GM21619 (cell line): Measurements from ENCODE around the gene WASHC3.
"Not testable (repeated sequence)": the region's sequence is repeated elsewhere in the genome, so short reads cannot be mapped to it uniquely, and the experiment has no call there.

Source experiments
- ATAC-seq: cut with Tn5 transposase; IDR thresholded peaks from one replicate; pipeline ENCODE4 v1.9.1; 2021; ENCODE audit not compliant: unreplicated experiment

Gene WASHC3

DNA sequence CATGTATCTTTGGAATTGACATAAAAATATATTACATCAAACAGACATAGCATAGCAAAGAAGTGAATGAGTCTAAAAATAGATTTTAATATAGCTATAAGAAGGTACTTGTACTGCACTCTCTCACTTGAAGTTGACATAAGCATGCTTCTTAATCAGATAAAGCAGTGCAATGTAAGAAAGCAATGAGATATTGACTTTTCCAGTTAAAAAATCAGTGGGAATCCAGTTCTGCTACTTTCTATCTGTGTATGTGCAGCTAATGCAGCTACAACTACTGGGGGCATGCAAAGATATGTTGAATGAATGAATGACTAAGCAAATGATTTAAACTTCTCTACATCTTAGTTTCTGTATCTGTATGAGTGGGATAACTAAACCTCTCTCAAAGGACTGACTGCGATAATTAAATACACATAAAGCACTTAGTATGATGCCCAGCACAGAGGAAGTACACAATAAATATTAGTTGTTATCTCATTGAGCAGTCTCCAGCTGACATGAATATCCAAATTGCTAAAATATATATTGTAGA, 10.3 kb downstream of the WASHC3 start:
- ATAC-seq, result no peak

DNA sequence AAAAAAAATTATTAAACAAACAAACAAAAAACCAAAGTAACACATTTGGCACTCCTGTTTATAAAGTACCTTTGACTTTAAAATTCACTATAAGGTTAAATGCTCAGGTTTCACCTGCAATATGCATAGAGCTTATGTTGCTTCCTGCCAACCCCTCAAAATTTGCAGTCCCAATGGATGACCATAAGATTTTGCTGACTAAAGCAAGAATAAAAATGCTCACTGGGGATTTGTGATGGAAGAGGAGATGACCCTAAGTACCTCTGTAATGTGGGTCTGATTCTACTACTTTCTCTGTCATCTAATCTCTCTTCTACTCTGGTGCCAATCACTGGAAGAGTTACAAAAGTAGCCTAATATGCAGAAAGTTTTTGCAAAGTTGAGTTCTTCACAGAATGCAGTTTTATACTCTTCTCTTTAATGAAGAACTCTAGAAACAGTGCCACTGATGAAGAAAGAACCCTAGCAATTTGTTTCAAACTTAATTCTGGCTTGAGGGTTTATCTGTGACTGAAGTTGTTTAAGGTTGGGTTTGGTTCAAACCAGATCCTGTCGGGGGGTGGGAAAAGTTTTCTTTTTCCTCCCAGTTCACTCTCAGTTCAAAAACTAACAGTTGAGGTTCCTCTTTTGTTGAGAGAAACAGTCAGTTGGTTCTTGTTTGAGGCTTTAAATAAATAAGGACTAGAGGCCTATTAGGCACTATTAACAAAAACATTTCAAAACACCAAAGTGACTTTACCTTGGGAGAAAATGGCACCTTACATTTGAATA, 10.9 kb downstream of the WASHC3 start:
- no peak for ATAC-seq

DNA sequence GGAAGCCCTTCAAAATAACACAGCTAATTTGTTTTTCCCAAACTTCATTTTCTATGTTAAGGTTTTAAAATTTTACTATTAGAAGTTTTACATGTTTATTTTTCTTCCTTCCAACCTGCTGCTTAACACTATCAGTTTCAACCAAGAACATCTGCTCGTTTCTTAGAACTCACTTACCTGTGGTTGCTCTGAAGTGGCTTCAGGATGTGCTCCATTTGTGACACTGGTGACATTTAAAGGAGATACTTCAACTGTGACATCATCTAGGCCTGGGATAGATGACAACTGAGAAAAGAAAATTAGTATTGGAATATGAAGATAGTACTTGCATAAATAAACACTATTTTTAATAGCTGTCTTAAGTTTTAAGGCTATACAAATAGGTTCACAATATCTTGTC, 17.9 kb downstream of the WASHC3 start:
- ATAC-seq, result peak; percentile 86

DNA sequence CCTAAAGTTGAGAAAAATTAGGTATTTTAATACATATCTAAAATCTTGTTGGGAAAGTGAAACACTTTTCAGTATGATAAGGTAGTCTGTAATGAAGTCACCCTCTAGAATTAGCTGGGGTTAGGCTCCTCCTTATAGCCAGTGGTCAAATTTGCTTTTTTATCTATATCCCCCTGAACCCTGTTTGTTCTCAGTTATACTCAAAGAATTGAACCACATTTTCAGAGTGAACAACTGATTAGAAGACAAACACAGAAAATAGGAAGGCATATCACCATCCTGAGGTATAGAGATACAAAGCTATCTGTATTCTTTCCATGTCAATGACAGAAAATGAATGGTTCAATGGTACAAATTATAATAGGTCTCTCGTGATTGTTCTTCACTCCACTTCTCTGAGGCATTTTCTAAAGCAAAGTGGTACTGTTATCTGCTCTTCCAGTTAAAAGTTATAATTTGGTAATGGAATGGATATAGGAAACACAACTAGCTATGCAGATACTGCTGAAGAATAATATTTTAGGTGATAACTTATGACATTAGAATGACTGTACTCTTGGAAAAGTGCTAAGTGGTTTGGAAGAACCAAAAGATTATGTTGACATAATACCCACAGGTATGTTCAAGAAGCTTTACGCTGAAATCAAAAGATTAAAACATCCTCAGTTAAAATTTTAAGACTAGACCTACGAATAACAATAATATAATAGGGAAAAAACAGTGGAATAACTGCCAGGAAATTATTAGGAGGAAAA, 27.6 kb downstream of the WASHC3 start:
- ATAC-seq, result no peak

DNA sequence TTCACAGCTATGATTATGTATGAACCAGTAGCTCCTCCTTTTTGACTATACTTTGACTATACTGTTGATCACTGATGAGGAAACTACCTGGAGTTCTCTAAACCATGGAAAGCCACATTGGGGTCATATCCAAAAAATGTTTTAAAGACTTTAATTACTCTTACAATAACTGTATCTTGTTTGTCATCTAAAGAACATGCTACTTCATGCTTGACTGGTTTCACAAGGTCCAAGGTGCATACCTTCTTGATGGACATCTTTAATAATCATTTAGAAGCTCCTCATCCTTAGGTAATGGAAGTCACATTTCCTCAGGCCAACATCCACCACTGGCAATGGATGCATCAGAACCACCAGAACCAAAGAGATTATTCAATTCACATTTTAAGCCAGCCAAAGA, 29.9 kb downstream of the WASHC3 start:
- ATAC-seq, result no peak

DNA sequence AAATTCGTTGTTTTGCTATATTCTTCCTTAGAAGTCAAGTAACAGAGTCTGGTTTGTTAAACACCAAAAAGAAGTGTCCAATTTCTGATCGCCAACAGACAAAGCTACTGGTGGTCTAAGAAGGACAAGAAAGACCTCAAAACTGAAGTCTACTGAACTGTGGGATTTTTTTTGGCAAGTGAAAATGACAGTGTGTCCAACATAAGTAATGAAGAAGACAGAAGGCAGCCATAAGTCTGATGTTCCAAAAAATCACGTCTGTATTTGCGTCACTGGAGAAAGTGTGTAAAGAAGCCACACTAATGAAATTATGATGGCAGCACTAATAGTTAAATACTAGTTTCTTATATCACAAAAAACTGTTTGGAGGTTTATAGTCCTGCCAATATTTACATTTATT, 32.6 kb downstream of the WASHC3 start:
- no peak for ATAC-seq

DNA sequence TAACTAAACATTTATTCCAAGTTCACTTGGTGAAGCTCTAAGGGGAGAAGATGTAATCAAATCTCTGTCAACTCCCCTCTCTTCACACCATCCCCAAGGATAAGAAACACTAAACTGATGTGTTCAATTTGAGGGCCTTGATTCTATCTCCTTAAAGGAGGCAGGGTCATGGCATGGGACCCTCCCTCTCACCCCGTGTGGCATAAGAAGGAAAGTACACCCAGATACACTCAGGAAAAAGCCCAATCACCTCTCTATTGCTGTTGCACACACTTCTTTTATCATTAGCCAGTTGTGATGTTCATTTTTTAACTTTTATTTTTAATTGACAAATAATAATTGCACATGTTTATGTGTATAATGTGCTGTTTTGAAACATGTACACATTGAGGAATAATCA, 35.1 kb downstream of the WASHC3 start:
- ATAC-seq, result no peak

DNA sequence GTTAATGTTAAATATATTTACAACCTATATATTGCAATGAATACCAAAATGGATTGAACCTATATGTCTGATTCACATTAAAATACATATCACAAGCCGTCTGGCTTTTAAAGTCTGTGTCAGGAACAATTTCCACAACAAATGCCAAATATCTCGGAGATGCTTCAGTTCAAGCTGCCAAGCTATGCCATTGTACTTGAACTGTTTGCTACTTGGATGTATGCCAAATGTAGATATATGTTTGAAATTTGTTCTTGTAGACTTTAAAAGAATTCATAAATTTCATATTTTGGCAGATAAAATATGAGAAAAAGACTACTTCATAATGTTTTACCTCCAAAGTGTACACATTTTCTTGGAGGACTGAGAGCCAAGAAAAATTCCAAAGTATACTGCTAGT, 37.0 kb downstream of the WASHC3 start:
- no peak for ATAC-seq

DNA sequence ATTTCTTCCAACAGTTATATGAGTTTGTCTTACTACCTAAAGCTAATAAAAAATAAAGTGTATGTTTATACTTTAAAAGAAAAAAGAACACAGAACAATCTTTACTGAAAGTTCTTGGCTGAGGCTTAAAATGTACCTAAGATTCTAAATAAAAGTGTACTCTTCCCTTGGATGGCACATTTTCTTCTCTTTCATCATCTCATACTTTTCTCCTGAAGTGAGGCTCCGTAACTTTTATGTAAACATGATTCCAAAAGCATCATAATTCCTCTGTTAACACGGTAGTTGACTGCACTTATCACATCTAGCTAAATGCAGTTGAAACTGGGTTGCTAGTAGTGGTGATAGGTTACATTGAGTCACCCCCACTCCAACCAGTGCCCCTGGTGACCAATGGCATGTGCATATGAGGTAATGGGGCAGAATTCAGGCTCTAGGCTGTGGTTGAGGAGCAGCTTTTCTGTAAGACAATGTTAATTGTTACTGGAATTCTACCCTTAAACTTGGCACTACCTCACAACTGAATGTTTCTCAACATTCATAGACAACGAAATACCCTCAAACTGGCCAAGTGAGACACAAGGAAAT, 38.4 kb downstream of the WASHC3 start:
- ATAC-seq, result no peak

DNA sequence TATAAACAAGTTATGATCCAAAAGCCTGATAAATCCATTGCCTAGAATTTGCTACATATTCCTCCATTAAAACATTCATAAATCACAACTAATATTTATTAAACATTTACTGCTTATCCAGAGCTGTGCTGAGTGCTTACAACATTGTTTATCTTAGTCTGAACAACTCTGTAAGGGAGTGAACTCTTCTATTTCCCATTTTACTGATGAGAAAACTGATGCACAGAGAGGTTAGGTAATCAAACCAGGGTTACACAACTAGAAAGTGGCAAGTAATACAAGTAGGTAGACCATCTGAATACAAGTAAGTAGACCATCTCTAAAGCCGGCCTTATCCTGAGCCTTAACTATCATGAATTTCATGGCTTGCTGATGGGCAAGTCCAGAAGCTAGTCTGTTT, 39.5 kb downstream of the WASHC3 start:
- ATAC-seq, result no peak

DNA sequence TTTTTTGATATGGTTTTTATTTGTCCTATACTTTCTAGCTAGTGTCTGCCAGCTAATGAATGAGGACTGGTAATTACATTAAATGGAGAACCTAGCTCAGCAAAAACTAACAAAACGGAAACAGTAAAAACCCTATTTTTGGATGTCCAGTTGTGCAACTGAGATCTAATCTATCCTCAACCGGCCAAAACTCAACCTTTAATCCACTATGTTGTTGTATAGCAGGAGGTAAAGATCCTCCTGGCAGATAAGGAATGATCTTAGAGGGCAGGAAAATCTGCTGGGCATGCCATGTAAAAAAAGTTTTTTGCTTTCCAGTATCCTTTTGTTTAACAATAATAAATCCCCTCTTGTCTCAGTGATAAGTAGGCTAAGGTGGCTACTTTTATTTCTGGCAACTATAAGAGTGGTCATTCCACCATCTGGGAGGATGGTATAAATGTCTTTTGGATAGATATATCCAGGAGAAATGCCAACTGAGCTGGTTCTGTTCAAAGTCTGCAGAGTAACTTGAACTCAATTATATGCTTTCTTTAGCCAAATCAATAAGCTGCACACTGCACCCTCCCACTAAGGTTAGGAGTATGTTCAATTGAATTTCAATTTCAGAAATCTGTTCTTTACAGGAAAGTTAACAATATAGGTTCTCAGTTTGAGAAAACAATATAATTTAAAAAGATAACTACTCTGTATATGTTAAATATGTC, 40.1 kb downstream of the WASHC3 start:
- ATAC-seq, result no peak

DNA sequence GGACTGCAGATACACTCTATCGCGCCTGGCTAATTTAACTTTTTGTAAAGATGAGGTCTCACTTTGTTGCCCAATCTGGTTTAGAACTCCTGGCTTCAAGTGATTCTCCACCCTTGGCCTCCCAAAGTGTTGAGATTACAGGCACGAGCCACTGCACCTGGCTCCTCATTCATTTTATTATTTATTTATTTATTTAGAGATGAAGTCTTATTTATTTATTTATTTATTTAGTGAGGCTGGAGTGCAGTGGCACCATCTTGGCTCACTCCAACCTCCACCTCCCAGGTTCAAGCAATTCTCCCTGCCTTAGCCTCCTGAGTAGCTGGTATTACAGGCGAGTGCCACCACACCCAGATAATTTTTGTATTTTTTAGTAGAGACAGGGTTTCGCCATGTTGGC, 43.2 kb downstream of the WASHC3 start:
- ATAC-seq, result not testable (repeated sequence)

DNA sequence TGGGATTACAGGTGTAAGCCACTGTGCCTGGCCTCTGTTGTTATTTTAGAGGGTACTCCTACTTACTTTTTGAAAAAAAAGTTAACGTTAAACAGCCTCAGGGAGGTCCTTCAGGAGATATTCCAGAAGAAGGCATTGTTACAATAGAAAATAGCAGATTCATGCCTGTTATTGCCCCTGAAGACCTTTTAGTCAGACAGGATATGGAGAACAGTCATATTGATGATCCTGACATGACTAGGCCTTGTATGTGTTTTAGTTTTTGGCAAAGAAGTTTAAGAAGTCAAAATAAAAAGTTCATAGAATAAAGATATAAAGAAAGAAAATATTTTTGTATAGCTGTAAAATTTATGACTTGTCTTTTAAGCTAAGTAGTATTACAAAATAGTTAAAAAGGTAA, 45.3 kb downstream of the WASHC3 start:
- no peak for ATAC-seq

DNA sequence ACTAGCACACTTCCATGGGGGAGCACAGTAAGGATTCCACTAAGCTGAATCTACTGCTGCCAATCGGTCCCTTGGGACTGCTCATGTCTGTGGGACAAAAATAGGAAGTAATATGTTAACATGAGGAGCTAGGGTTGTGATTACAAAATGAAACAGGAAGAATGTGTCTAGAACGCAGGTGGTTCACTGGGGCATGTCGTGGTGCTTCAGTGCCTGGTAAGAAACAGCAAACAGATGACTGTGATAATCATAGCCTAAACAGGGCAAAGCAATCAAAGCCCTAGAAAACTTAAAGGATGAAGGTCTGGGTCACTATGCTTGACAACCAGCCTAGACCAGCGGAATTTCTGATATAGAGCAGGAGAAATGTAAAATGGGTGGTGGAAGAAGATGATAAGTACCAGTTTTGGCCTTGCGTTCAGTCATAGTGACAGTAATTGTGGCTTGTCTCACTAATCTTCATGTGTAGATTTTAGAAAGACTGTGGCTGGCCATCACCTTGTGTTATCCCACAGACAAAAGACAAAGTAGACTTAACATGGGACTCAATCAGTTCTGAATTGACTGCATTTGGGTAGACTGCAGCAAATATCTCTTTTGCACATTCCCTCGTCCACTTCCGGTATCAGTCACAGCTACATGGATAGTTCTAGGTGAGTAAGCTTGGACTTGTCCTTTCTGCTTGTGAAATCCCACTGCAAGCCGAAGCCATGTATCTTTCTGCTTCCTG, 51.4 kb downstream of the WASHC3 start:
- peak; percentile 90 for ATAC-seq

DNA sequence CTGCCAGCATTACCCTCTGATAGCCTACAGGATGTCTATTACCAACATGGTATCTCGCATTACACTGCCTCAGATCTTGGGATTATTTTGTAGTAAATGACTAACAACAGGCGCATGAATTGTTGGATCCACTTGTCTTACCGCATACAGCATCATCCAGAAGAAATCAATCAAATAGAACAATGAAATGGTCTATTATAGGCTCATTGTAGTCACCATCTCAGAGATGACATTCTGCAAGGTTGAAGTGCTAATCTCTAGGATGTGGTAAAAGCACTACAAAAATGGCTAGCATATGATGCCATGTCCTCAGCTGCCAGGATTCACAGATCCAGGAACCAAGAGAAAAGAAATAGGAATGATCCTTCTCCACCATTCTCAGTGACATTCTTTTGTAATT, 52.0 kb downstream of the WASHC3 start:
- peak; percentile 10 for ATAC-seq

DNA sequence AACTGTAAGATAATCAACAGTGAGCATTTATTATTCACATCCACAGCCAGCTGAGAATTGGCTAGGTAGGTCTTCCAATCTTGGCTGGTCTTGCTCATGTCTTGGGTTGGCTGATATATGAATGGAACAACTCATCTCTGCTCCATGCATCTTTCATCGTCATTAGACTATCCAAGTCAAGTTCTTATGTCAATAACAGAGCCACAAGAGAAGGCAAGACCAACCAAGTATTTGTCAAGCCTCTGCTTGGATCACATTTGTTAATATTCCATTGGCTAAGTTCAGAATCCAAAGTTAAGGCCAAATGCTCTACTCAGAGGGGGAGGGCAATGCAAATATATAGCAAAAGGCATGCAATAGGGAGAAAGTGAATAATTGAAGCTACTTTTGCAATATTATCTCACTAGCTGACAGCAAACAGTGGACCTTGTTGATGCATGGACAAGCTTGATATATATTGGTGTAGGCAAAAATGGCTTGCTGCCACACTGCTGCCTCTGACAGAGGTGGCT, 53.1 kb downstream of the WASHC3 start:
- ATAC-seq, result no peak

DNA sequence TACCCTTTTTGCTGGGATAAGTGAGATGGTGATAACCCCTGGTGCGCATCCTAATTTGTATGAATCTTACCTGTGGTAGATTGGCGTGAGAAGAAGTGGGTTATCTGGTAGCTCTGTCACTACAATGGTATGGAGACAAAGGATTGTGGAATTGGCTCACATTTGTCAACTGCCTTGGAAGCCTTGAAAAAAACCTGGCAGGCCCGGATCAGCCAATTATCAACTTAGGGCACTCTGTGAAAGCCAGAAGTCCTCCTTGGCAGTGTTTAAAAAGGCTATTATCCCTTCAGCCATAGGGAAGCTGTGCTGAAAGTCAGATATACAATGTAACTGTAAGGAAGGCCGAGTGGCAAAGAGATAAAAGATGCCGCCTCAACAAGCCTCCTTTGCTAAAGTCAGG, 56.5 kb downstream of the WASHC3 start:
- no peak for ATAC-seq

DNA sequence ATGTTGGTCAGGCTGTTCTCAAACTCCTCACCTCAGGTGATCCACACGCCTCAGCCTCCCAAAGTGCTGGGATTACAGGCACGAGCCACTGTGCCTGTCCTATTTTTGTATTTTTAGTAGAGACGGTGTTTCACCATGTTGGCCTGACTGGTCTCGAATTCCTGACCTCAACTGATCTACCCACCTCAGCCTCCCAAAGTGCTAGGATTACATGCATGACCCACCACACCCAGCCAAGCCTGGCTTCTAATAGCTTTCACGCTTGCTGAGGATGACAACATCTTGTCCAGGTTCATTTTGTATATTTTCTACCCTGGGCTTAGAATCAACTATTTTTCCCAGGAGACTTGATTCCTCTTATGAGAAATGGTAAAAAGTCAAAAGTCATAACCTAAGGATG, 64.7 kb downstream of the WASHC3 start:
- ATAC-seq, result no peak

DNA sequence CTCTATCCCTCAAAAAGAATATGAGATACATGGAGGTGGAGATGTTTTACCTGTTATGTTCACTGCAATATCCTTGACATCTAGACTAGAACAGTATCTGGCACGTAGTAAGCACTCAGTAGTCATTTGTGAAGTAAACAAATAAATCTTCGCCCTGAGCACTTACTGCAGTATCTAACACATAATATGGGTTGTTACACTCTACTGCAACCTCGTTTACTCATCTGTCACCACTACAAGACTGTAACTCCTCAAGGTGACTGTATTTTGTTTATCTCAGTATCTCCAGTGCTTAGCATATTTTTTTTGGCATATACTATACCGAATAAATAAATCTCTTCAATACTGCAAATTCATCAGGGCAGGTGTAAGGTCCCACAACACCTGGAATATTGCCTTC, 66.1 kb downstream of the WASHC3 start:
- ATAC-seq, result no peak

DNA sequence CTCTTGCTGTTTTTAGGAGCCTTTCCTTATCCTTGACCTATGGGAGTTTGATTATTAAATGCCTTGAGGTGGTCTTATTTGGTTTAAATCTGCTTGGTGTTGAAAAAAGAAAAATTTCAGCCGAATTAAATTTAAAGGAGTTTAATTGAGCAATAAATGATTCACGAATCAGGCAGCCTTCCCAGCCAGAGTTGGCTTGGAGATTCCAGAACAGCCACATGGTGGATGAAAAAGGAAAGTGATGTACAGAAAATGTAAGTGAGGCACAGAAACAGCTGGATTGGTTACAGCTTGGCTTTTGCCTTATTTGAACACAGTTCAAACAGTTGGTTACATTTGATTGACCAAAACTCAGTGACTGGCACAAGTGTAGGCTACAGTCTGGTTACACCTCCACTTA, 69.7 kb downstream of the WASHC3 start:
- ATAC-seq, result no peak
